Tibial nerve (tissue), 4 donors: ENCODE data around the gene IFI44L.

ENCODE experiments used
- CTCF ChIP-seq, 5 experiments: fragments of 200-600 bp in 3 of 5; fragments of 450-650 bp in 2 of 5; sonication (generic) in 3 of 5; IDR thresholded peaks; one replicate each; pipeline ENCODE4 v1.5.1; 2016 to 2019; ENCODE audit warnings: antibody characterized with exemption in 5 of 5, mild to moderate bottlenecking in 3 of 5, moderate library complexity in 2 of 5
- EP300 ChIP-seq, 2 donors: sonication (generic); formaldehyde crosslinking; IDR thresholded peaks; one replicate each; pipeline ENCODE4 v1.6.1; 2017; ENCODE audit warnings: antibody characterized with exemption in 2 of 2, mild to moderate bottlenecking in 1 of 2

- TF ChIP-seq CTCF (IDR thresholded peaks at IDR 0.05): no peak
- TF ChIP-seq EP300 (IDR thresholded peaks at IDR 0.05): no peak
Measured at GRCh38 chr1:78622548-78622947, 2.3 kb downstream of the IFI44L start.
